T-helper 17 cell (primary cell): ENCODE results near the gene CDH4. TPM values are rescaled to one million over a fixed set of nuclear protein-coding genes. Genes with fewer than 3 reads are reported as not detected.

ENCODE experiments used
- ATAC-seq: fragments of 150-1000 bp; cut with Tn5 transposase; 2 replicates; pipeline ENCODE4 v1.10.0; 2021; ENCODE audit warnings: mild to moderate bottlenecking, moderate library complexity
- DNase-seq, 3 donors: peaks; one replicate each; pipeline versions ENCODE4 v3.0.0 to v3.0.0-alpha.2; 2020 to 2021
- H3K9me3 ChIP-seq: one replicate; pipeline ENCODE4 v1.7.0; 2013; ENCODE audit warnings: low read length, mild to moderate bottlenecking; ENCODE audit not compliant: control insufficient read depth, poor library complexity, severe bottlenecking
- H3K27ac Mint-ChIP-seq: one replicate; pipeline ENCODE4 v1.8.0; 2022; ENCODE audit warnings: mild to moderate bottlenecking, moderate library complexity, mixed read lengths
- H3K27me3 Mint-ChIP-seq: one replicate; pipeline ENCODE4 v1.8.0; 2022; ENCODE audit warnings: mixed read lengths
- H3K36me3 Mint-ChIP-seq: one replicate; pipeline ENCODE4 v1.8.0; 2022; ENCODE audit warnings: low read depth, mixed read lengths
- H3K4me1 Mint-ChIP-seq: one replicate; pipeline ENCODE4 v1.8.0; 2022; ENCODE audit warnings: mild to moderate bottlenecking, mixed read lengths
- H3K4me3 Mint-ChIP-seq: one replicate; pipeline ENCODE4 v1.8.0; 2022; ENCODE audit warnings: mild to moderate bottlenecking, moderate library complexity, mixed read lengths
- total RNA-seq, 4 donors: library from RNA in 2 of 4; stranded (reverse) in 2 of 4; gene quantifications; one replicate each; pipeline ENCODE4 v1.2.3 and lab custom pipeline; 2022 to 2026

The CDH4 gene
- total RNA-seq, 2 donors from 2014 or later: 0.55 to 0.67 TPM

DNA sequence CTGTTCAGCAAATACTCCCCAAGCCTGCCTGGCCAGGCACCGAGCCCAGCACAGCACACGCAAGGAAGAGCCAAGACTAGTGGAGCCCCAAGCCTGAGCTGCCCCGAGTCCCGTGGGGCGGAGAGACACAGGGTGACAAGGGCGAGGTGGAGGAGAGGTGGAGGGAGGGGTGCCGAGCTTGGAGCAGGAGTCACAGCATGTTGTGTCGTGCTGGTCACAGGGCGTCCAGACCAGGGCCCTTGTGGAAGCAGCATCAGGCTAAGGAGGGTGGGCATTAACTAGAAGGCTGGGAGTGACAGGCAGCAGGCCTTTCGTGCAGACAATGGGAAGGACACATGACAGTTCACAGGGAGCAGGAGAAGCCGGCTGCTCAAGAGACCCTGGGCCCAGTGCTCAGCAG lies 422.1 kb downstream of the CDH4 start:
- Mint-ChIP-seq H3K36me3 (no peaks in the 10 kb centered on the region), H3K27me3 (no peaks in the 10 kb centered on the region), H3K4me3 (no peak overlapping the region), H3K4me1 (no peaks in the 10 kb centered on the region), H3K27ac (no peak overlapping the region)
- H3K9me3 ChIP-seq: no peaks in the 10 kb centered on the region
- no peak for ATAC-seq
- DNase-seq: no peak

DNA sequence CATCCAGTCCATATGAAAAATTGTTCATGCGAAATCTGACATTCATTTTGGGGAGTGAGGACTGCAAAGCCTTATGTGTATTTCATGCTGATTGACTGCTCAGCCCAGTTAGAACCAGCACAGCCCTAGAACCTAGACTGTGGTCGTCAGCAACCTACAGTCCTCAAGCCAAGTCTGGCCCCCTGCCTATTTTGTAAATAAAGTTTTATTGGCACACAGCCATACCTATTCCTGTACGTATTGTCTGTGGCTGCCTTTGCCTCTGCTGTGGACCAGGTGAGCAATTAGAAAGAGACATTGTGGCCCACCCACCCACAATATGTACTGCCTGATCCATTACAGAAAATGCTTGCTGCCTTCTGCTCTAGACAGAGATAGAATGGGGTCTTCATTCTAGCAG lies 422.6 kb downstream of the CDH4 start:
- Mint-ChIP-seq H3K36me3 (no peaks in the 10 kb centered on the region), H3K27ac (no peak overlapping the region), H3K27me3 (no peaks in the 10 kb centered on the region), H3K4me1 (no peaks in the 10 kb centered on the region), H3K4me3 (no peak overlapping the region)
- ATAC-seq: no peak
- DNase-seq: no peak
- no peaks in the 10 kb centered on the region for H3K9me3 ChIP-seq

DNA sequence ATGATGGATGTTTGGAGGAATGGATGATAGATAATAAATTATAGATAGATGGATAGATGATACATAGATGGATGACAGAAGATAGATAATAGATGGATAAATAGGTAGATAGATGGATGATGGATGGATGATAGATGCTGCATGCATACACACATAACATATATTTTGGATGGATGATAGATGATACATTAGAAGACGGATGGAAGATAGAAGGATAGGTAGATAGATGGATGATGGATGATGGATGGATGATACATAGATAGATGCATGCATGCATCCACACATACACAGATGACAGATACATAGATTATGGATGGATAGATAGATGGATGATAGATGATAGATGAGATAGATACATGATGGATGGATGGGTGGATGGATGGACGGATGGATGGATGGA lies 425.9 kb downstream of the CDH4 start:
- DNase-seq: no peak
- Mint-ChIP-seq H3K4me1 (no peaks in the 10 kb centered on the region), H3K27ac (no peak overlapping the region), H3K36me3 (no peaks in the 10 kb centered on the region), H3K4me3 (no peak overlapping the region), H3K27me3 (no peaks in the 10 kb centered on the region)
- H3K9me3 ChIP-seq: no peaks in the 10 kb centered on the region
- no peak for ATAC-seq

DNA sequence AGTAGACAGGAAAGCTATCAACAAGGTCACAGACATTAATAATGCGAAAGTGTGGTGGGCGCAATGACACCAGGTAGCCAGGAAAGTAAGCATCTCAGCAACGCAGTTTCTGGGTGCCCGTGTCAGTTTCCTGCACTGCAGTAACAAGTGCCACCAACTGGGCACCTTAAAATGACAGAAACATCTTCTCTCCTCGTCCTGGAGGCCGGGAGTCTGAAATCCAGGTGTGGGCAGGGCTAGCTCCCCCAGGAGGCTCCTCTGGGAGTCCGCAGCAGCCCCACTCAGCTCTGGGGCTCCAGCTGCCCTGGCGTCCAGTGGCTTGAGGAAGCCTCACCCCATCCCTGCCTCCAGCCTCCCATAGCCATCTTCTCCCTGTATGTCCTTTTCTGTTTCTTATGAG lies 426.4 kb downstream of the CDH4 start:
- DNase-seq (no peak), ATAC-seq (no peak)
- Mint-ChIP-seq H3K27ac (no peak overlapping the region), H3K4me3 (no peak overlapping the region), H3K4me1 (no peaks in the 10 kb centered on the region), H3K36me3 (no peaks in the 10 kb centered on the region), H3K27me3 (no peaks in the 10 kb centered on the region)
- no peaks in the 10 kb centered on the region for H3K9me3 ChIP-seq

DNA sequence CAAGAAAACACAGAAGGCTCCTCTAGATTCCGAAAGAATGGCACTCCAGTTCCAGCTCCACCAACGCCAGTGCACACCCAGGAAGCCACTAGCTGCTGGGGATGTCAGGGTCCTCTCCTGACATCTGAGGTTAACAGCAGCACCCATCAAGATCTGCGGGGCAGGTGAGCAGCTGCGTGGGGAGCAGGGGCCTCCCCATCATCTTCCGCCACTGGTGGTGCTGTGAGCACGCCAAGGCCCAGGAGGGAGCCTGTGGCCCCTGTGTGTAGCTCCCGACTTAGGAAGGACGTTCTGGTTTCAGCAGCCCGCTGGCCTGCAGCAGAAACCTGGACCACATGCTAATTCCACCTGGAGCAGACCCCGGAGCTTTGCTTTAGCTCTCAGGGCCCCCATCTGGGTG lies 427.4 kb downstream of the CDH4 start:
- Mint-ChIP-seq H3K4me3 (no peak overlapping the region), H3K27me3 (no peaks in the 10 kb centered on the region), H3K27ac (no peak overlapping the region), H3K4me1 (no peaks in the 10 kb centered on the region), H3K36me3 (no peaks in the 10 kb centered on the region)
- H3K9me3 ChIP-seq: no peaks in the 10 kb centered on the region
- no peak for ATAC-seq
- DNase-seq: no peak

DNA sequence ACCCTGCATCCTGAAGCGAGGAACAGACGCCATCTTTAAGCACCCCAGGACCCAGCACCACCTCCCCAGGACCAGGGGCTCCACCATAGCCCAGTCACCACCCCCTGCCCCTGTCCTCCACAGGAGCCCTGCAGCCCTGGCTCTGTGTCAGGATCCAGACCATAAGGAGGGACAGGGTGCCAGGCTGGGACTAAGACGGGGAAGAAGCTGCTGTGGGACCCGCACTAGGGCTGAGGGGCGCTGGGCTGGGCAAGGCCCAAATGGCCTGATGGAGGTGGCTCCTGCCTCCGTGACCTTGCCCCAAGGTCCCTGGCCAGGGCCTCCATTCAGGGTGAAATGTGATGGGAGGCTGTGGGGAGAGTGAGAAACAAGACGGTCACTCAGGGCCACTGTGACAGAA lies 428.0 kb downstream of the CDH4 start:
- Mint-ChIP-seq H3K27ac (no peak overlapping the region), H3K27me3 (no peaks in the 10 kb centered on the region), H3K36me3 (no peaks in the 10 kb centered on the region), H3K4me3 (no peak overlapping the region), H3K4me1 (peaks cover 5% of the 10 kb centered on the region)
- DNase-seq (no peak), ATAC-seq (no peak)
- no peaks in the 10 kb centered on the region for H3K9me3 ChIP-seq

DNA sequence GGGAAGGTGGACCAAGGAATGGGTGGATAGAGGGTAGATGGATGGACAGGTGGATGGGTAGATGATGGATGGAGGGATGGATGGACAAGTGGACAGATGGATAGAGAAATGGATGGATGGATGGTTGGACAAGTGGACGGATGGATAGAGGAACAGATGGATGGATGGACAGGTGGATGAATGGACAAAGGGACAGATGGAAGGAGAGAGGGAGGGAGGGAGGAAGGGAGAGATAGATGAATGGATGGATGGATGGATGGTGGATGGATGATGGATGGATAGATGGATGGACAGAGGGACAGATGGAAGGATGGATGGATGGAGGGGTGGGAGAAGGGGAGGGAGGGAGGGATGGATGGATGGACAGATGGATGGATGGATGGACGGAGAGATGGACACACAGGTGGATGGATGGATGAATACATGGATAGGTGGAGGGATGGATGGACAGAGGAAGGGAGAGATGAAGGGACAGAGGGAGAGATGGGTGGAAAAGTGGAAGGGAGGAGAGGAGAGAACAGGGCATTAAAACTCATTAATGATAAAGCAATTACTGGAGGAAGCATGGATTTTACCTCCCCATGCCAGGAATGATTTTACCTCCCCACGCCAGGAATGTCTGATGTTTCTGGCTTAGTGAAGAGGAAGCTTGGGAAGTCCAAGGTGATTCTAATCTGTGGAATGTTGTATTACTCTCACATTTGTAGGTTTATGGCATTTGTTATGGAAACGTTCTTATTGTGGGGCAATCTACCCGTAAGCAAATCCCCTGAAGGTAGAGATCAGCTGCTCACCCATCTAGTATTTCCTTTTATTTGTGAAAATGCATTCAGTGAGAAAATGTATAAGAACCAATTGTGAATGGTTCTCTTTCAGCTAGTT lies 430.3 kb downstream of the CDH4 start:
- H3K9me3 ChIP-seq: no peaks in the 10 kb centered on the region
- ATAC-seq (no peak), DNase-seq (no peak)
- Mint-ChIP-seq H3K27me3 (no peaks in the 10 kb centered on the region), H3K4me3 (no peak overlapping the region), H3K4me1 (peaks cover 5% of the 10 kb centered on the region), H3K36me3 (no peaks in the 10 kb centered on the region), H3K27ac (no peak overlapping the region)

DNA sequence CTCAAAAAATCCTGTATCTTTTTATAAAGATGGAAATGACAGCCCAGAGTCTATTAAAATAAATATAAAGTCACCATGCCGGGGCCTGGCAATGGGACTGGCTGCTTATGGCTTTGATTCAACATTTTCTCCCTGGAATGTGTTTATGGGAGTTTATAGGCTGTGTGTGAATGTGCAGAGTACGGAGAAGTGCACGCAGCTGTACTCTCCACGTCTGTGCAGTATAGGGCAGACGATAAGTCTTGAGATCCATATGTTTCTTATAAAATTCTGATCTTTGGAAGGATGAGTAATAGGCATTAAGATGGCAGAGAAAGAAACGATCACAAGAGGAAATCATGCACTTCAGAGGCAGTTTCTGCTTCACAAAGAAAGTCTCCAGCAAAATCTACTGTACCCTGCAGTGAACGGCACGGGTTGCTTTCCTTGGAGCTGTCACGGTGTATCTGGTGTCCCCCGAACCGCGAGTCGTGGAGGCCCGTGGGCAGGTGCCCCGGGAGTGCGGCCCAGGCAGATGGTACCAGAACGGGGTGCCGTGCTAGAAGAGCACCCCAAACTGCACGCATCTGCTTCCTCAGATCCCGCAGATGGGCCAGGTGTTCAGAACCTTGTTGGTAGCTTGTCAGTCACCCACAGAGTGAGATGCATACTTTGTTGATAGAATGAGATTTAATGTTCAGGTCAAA lies 431.1 kb downstream of the CDH4 start:
- no peak overlapping the region for H3K27ac Mint-ChIP-seq
- peaks cover 5% of the 10 kb centered on the region for H3K4me1 Mint-ChIP-seq
- no peak overlapping the region for H3K4me3 Mint-ChIP-seq
- no peaks in the 10 kb centered on the region for H3K27me3 Mint-ChIP-seq
- H3K36me3 Mint-ChIP-seq: no peaks in the 10 kb centered on the region
- DNase-seq (no peak), ATAC-seq (no peak)
- no peaks in the 10 kb centered on the region for H3K9me3 ChIP-seq

DNA sequence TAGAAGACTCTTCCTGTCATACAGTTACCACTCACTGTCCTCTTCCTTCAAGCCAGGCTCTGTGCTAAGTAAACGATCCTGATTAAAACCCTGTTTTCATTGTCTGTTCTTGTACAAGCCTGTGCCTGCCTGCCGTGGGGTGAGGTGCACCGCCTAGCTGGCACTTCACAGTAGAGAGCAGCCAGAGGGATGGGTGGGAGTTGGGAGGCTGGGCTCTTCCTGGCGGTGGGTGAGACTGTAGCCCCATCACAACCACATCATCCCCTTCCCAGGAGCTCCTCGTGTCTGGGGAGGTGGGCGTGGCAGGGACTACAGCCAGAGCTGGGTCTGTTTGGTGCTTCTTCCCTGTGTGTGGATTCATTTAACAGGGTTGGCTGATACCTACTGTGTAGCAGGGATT lies 431.7 kb downstream of the CDH4 start:
- no peak overlapping the region for H3K4me3 Mint-ChIP-seq
- no peak for ATAC-seq
- no peaks in the 10 kb centered on the region for H3K9me3 ChIP-seq

DNA sequence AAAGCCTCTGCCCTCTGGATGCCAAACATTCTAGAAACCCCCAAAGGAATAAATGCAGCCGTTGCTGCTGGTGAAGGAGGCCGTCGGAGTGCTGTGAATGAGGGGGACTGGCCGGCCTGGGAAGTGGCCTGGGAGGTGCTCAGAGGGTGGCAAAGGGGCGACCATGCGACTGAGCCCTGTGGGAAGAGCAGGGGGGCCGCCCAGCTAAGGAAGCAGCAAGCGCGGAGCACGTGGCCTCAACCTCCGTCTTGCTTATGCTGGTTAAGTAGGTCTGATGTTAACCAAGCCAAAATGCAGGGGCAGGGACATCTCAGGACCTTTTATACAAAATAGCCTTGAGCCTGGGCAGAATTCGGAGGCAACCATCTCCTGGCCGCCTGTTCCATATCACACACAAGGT lies 432.1 kb downstream of the CDH4 start:
- Mint-ChIP-seq H3K27ac (no peak overlapping the region), H3K4me3 (no peak overlapping the region), H3K36me3 (no peaks in the 10 kb centered on the region), H3K27me3 (no peaks in the 10 kb centered on the region), H3K4me1 (peaks cover 5% of the 10 kb centered on the region)
- no peak for DNase-seq
- no peak for ATAC-seq
- no peaks in the 10 kb centered on the region for H3K9me3 ChIP-seq

More for the DNA sequence above, 431.7 kb downstream of the CDH4 start:
- Mint-ChIP-seq H3K27me3 (no peaks in the 10 kb centered on the region), H3K4me1 (peaks cover 5% of the 10 kb centered on the region), H3K27ac (no peak overlapping the region), H3K36me3 (no peaks in the 10 kb centered on the region)
- DNase-seq: no peak

DNA sequence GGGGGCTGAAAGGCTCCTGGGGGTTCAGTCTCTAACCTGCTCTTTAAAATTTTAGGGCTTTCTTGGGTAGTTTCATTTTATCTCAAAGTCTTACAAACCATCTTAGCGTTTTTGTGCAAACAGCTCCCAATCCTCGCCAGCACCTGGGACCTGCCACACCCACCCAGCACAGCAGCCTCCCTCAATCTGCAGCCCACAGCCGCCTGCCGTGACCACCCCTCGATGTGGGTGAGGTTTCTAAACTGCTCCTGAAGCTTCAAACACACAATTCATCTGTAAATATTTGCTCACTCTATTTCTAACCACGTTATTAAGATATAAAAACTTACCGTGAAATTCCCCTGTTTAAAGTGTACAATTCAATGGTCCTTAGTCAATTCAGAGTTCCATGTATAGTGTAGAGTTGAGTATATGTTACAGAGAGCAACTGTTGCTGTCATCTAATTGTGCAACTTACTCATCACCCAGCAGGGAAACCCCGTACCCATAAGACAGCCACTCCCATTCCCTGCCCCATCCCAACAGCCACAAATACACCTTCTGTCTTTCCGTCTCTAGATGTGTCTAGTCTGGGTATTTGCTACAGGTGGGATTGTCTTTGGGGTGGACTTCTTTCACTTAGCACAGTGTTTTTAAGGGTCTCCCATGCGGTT lies 432.6 kb downstream of the CDH4 start:
- Mint-ChIP-seq H3K27me3 (no peaks in the 10 kb centered on the region), H3K27ac (no peak overlapping the region), H3K4me3 (no peak overlapping the region), H3K4me1 (peaks cover 5% of the 10 kb centered on the region), H3K36me3 (peaks cover 3% of the 10 kb centered on the region)
- no peaks in the 10 kb centered on the region for H3K9me3 ChIP-seq
- ATAC-seq (no peak), DNase-seq (no peak)

DNA sequence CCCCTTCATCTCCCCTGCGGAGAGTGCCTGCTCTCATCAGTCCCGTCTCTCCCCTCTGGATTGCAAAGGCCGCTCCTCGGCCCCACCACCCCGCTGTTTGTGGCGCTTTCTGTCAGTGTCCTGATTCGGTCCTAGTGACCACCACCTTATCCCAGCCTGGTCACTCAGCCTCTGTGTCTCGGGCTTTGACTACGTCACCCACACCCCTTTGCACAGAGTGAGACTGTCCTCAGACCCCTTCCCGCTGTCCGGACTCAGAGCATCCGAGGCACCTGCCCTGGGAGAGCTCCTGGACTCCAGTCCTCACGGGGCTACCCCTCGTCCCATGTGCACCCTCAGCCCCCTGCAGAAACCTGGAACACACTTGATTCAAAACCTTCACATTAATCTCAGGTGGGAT lies 433.4 kb downstream of the CDH4 start:
- Mint-ChIP-seq H3K27ac (no peak overlapping the region), H3K4me1 (peaks cover 5% of the 10 kb centered on the region), H3K27me3 (no peaks in the 10 kb centered on the region), H3K4me3 (no peak overlapping the region), H3K36me3 (peaks cover 3% of the 10 kb centered on the region)
- H3K9me3 ChIP-seq: no peaks in the 10 kb centered on the region
- no peak for DNase-seq
- ATAC-seq: no peak

DNA sequence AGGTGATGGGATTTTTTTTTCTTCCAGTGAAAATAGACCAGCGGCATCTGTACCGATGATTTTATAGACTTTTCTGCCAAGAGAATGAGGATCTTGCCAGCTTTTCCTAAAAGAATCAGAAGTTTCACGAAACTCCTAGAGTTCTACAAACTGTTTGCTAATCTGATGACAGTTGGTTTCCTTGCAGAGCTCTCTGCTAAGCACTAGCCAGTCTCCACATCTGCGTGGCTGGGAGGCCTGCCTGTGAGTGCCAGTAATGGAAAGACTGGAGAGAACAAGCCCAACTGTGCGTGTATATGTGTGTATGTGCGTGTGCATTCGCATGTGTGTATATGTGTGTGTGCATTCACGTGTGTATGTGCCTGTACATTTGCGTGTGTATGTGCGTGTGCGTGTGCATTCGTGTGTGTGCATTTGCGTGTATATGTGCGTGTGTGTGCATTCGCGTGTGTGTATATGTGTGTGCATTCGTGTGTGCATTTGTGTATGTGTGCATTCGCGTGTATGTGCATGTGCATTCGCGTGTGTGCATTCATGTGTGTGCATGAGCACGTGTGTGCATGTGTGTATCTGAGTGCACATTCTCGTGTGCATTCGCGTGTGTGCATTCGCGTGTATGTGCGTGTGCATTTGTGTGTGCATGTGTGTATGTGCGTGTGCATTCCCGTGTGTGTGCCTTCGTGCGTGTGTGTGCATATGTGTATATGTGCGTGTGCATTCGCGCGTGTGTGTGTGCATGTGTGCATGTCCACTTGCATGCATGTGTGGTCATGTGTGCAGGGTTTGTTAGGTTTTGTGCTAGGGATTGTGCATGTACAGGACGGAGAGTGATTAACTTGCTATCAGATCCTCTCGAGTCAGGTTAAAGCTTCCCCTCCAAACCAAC lies 434.2 kb downstream of the CDH4 start:
- Mint-ChIP-seq H3K36me3 (peaks cover 3% of the 10 kb centered on the region), H3K27ac (no peak overlapping the region)

More for the DNA sequence above, 434.2 kb downstream of the CDH4 start:
- ATAC-seq (no peak), DNase-seq (no peak)
- H3K9me3 ChIP-seq: no peaks in the 10 kb centered on the region
- no peaks in the 10 kb centered on the region for H3K27me3 Mint-ChIP-seq
- peaks cover 5% of the 10 kb centered on the region for H3K4me1 Mint-ChIP-seq
- no peak overlapping the region for H3K4me3 Mint-ChIP-seq
